Stimulated activated CD4-positive, alpha-beta T cell treated with anti-CD3 and anti-CD28 coated beads, TNF-alpha, amount 100 ng/mL, for 1 hour (primary cell): ENCODE measurements around the gene CCDC86.

ENCODE experiments used
- DNase-seq, 3 donors: peaks; one replicate each; pipeline ENCODE4 v3.0.0-alpha.2; 2020; ENCODE audit warnings: low read depth in 3 of 3, low spot score in 1 of 3

CCDC86 gene

GRCh38 chr11:60868682-60869450 is 27.0 kb downstream of the CCDC86 start:
- DNase-seq, result no peak

- no peak for DNase-seq
Observed at GRCh38 chr11:60869451-60869825, 27.5 kb downstream of the CCDC86 start.

GRCh38 chr11:60870276-60870675 is 28.4 kb downstream of the CCDC86 start:
- DNase-seq, result no peak

- no peak for DNase-seq
Observed at GRCh38 chr11:60870733-60871377, 28.9 kb downstream of the CCDC86 start.

- DNase-seq, result no peak
Observed at GRCh38 chr11:60871378-60872061, 29.6 kb downstream of the CCDC86 start.

- DNase-seq, result no peak
Observed at GRCh38 chr11:60872124-60872960, 30.4 kb downstream of the CCDC86 start.

- DNase-seq, result no peak
Observed at GRCh38 chr11:60872961-60873524, 31.1 kb downstream of the CCDC86 start.

GRCh38 chr11:60873533-60873932 is 31.6 kb downstream of the CCDC86 start:
- no peak for DNase-seq

- DNase-seq, result no peak
Observed at GRCh38 chr11:60874421-60875365, 32.8 kb downstream of the CCDC86 start.

- DNase-seq, result no peak
Observed at GRCh38 chr11:60875366-60876167, 33.7 kb downstream of the CCDC86 start.

GRCh38 chr11:60876168-60876485 is 34.2 kb downstream of the CCDC86 start:
- no peak for DNase-seq

- no peak for DNase-seq
Observed at GRCh38 chr11:60878245-60879101, 36.6 kb downstream of the CCDC86 start.

GRCh38 chr11:60879104-60879503 is 37.2 kb downstream of the CCDC86 start:
- no peak for DNase-seq

- no peak for DNase-seq
Observed at GRCh38 chr11:60879971-60880588, 38.2 kb downstream of the CCDC86 start.

- DNase-seq, result no peak
Observed at GRCh38 chr11:60880643-60881282, 38.9 kb downstream of the CCDC86 start.

- no peak for DNase-seq
Observed at GRCh38 chr11:60887556-60887955, 45.6 kb downstream of the CCDC86 start.

GRCh38 chr11:60889869-60890311 is 48.0 kb downstream of the CCDC86 start:
- DNase-seq, result no peak
